ENCODE measurements around the gene TSC2. TPM values are rescaled to one million over a fixed set of nuclear protein-coding genes. Genes with fewer than 3 reads are reported as not detected.

The TSC2 gene
- total and polyA plus RNA-seq, 2 donors (not counting 3 experiments of a cell fraction or from before 2014, with no cell fraction given): 87.9 to 144 TPM

DNA sequence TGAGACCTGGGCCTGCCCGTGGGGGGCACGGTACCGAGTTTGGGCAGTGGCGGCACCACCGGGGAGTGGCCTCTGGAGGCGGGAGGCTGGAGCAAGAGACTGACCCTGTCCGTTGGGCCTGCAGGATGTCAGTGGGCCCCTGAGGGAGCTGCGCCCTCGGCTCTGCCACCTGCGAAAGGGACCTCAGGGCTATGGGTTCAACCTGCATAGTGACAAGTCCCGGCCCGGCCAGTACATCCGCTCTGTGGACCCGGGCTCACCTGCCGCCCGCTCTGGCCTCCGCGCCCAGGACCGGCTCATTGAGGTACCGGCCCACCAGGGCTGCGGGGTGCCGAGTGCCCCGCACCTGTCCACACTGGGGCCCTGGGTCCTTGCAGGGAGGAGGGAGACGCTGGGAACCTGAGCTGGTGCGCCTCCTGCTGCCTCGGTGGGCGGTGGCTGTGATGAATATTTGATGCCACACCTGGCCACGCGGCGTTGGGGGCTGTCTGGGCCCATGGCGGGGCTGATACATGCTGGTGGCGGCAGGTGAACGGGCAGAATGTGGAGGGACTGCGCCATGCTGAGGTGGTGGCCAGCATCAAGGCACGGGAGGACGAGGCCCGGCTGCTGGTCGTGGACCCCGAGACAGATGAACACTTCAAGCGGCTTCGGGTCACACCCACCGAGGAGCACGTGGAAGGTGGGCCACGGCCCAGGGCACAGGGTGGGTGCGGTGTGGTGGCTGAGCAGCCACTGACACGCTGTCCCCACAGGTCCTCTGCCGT is 11.4 kb upstream of the TSC2 start:
- intact Hi-C loops (cut with micrococcal nuclease) (no loop called here), dilution Hi-C loops (cut with MboI; ENCODE audit: extremely low pct_ligation_motif_present, low sequenced_read_pairs) (loop anchor here (25.0 kb wide), 1 partner anchor 126 kb away; the partner anchor contains the start of gene TRAF7)
- Histone ChIP-seq H4K20me1 (replicated peaks; ENCODE audit: control insufficient read depth, extremely low read depth, insufficient read depth, low read length) (no peaks in the 10 kb centered on the region), H2AFZ (ENCODE audit: low read depth, low read length) (no peak overlapping the region), H3K4me2 (ENCODE audit: insufficient read depth, low read length) (peak overlapping the region; percentile 27), H3K27ac (ENCODE audit: insufficient read depth, low read depth, low read length) (peak overlapping the region; percentile 62), H3K36me3 (ENCODE audit: control insufficient read depth in 2 of 2, extremely low read depth in 1 of 2, insufficient read depth in 2 of 2, low read length in 2 of 2) (peaks cover 0 to 10% of the 10 kb centered on the region in 2 experiments), H3K27me3 (ENCODE audit: control insufficient read depth in 2 of 2, insufficient read depth in 2 of 2, low read length in 2 of 2) (no peaks in the 10 kb centered on the region), H3K9ac (replicated peaks; ENCODE audit: extremely low read depth, insufficient read depth, low read length) (peak overlapping the region; percentile 37), H3K9me3 (replicated peaks; ENCODE audit: control insufficient read depth, insufficient read depth, low read length) (no peaks in the 10 kb centered on the region), H3K9me1 (replicated peaks; ENCODE audit: control insufficient read depth, extremely low read depth, insufficient read depth, low read length) (no peaks in the 10 kb centered on the region), H3K79me2 (ENCODE audit: control insufficient read depth, insufficient read depth, low read length) (peaks cover 10% of the 10 kb centered on the region), H3K4me3 (replicated peaks in 1 of 3; ENCODE audit: insufficient read depth in 1 of 3, low read depth in 1 of 3, low read length in 3 of 3) (no peak overlapping the region), H3K4me1 (ENCODE audit: control insufficient read depth, extremely low read depth, insufficient read depth, low read length) (peaks cover 42% of the 10 kb centered on the region)
- FAIRE-seq (no peak), DNase-seq (ENCODE audit: low read depth, low spot score) (no peak)
- no TSS peak for BruUV-seq (replicated peaks)
- ChIA-PET POLR2A (no interaction called here), CTCF (interaction anchor here (1.0 to 1.7 kb wide), 3 partner anchors 11 to 104 kb away, joined by 3 to 6 read pairs (median 3); partner anchors contain the start of genes NTHL1 and TSC2)
- TF ChIP-seq EZH2 (IDR thresholded peaks at IDR 0.05; ENCODE audit: borderline replicate concordance, low read depth, low read length, severe bottlenecking) (no peak), JUN (IDR thresholded peaks at IDR 0.05; ENCODE audit: borderline replicate concordance, insufficient read depth, insufficient read length, low read depth) (no peak), MYC (IDR thresholded peaks at IDR 0.05; ENCODE audit: low read depth, low read length) (no peak), GATA2 (IDR thresholded peaks at IDR 0.05; ENCODE audit: insufficient read depth, insufficient read length, low read depth, low read length) (no peak), CTCF (IDR thresholded peaks at IDR 0.05; ENCODE audit: extremely low read depth in 1 of 2, insufficient read depth in 1 of 2, low read depth in 1 of 2, low read length in 2 of 2) (no peak), MAX (IDR thresholded peaks at IDR 0.05; ENCODE audit: insufficient read depth, insufficient read length) (no peak), POLR2A (IDR thresholded peaks at IDR 0.05; ENCODE audit: low read depth, low read length) (no peak), FOS (IDR thresholded peaks at IDR 0.05; ENCODE audit: borderline replicate concordance, insufficient read depth, low read length) (no peak), POLR2AphosphoS5 (IDR thresholded peaks at IDR 0.05; ENCODE audit: insufficient read depth, low read depth, low read length) (no peak)

Data from endothelial cell of umbilical vein (primary cell).